Activated T-cell treated with anti-CD3 and anti-CD28 coated beads for 1 hour (primary cell): ENCODE measurements around the gene NEB.

Experiments used
- DNase-seq: peaks from one replicate; pipeline ENCODE4 v3.0.0-alpha.2; 2020; ENCODE audit warnings: low read depth

The NEB gene

DNA sequence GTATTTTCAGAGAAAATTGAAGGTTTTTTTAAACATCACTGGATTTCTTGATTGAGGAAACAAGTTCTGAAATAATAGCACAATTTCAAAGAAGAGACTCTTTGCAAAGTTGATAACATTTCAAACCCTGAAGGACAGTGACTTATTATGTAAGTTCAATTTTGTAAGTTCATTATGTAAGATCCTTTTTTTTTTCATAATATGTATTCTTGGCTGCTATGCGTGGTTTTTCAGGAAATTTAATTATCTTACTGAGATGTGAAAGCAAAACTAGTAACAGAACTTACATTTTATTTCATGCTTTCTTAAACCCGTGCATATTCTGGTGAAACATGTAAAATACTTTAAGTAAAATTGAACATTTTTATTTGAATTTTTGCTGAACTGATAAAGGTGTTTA is 259.2 kb downstream of the NEB start:
- no peak for DNase-seq

DNA sequence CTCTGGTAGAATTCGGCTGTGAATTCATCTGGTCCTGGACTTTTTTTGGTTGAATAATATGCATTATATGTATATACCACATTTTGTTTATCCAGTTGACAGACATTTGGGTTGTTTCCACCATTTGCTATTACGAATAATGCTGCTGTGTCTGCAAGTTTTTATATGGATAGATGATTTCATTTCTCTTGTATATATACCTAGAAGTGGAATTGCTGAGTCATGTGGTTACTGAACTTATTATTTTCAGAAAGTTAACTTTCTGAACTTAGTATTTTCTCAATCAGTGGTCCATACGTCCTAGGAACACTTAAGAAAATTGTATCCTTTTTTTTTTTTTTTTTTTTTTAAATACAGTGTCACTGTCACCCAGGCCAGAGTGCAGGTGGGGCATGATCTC is 261.3 kb downstream of the NEB start:
- DNase-seq = no peak

DNA sequence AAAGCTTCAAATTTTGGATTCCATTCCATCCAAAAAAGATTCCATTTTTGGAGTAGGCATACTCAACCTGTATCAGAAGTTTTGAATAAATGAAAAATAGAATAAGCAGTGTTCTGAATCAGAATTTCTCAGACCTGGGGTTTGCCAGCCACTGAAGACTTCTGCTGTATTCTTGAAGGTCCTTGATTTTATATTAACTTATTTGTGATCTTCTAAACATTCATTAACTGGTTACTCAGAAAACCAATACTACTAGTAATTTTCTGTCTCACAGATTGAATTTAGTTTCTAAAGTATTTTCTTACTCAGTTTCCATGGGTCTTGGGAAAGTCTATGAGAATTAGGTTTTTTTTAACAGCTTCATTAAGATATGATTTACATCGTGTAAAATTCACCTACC is 263.7 kb downstream of the NEB start:
- DNase-seq = no peak

DNA sequence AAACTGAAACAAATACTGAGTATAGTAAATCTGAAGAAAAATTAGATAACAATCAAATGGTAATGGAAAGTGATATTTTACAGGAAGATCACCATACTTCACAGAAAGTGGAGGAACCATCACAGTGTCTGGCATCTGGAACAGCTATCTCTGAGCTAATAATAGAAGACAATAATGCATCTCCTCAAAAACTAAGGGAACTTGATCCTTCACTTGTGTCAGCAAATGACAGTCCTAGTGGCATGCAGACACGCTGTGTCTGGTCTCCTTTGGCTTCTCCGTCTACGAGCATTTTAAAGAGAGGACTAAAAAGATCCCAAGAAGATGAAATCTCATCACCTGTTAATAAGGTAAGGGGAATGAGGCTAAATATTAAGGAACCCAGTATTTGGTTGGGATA is 268.5 kb downstream of the NEB start:
- no peak for DNase-seq

DNA sequence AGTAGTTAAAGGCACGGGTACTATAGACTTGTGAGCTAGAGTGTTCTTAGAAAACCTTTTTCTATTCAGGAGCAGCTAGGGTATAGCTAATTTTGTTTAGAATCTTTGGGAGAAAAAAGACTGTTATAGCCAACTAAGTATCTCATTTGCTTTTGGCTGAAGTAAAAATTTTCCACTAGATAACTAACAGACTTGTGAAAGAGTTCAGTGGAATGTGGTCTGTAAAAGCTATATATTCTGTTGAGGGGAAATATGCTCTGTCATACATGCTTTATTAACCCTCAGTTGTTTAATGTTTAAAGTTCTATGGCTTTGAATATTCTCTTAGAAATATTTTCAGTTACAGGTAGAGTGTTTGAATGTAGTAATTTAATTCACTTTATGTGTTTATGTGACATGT is 274.9 kb downstream of the NEB start:
- no peak for DNase-seq

DNA sequence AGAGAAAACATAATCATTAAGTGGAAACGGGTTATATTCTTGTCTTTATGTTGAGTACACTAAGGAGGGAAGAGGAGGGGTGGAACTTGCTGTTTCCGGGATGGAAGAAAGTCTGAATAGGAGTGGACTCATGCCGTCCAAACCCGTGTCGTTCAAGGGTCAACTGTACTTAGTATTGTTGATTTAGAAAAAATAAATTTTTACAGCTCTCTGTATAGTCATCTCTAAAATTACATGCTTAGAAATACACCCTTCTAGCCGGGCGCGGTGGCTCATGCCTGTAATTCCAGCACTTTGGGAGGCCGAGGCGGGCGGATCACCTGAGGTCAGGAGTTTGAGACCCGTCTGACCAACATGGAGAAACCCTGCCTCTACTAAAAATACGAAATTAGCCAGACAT is 295.1 kb downstream of the NEB start:
- DNase-seq = no peak

DNA sequence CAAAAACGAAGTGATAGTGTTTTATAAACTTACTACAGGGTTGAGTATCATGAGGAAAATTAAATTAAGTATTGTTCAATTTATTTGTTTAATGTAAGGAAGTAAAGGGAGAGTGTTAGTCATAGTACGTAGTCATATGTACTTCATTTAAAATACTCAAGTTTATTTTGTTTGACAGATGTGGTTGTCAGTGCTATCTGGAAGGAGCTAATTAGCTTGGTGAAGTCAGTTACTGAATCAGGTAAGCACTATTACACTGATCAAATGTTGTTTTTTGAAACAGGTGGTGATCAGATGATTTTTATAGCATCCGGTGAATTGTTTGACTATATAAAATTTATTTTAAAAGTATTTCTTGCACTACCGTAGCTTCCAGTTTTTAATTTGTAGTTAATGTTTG is 295.8 kb downstream of the NEB start:
- DNase-seq = no peak

DNA sequence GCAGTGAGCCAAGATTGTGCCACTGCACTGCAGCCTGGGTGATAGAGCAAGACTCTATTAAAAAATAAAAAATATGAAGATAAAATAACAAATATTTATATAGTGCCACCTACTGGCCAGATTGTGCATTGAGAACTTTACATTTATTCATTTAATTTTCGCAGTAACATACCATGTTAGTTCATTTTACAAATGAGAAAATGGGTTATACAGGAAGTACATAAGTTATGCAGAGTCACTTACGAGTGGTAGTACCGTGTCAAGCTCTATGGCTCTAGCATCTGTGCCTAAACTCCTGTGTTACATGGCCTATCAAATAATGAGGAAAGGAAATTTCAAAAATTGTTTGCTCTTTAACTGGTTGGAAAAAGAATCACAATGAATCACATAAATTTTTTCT is 296.6 kb downstream of the NEB start:
- DNase-seq = no peak
